Brain microvascular endothelial cell (primary cell): Measurements from ENCODE around the gene BCAN.

Experiments used
- DNase-seq: peaks from one replicate; pipeline ENCODE4 v3.0.0-alpha.2; 2020
- H3K27ac ChIP-seq: fragments of 250-450 bp; sonication (Bioruptor Pico); 2 replicates; pipeline ENCODE4 v1.5.1; 2020; ENCODE audit warnings: mild to moderate bottlenecking, moderate library complexity
- H3K27me3 ChIP-seq: fragments of 250-450 bp; sonication (Bioruptor Pico); replicated peaks from 2 replicates; pipeline ENCODE4 v1.5.1; 2020; ENCODE audit warnings: mild to moderate bottlenecking
- H3K36me3 ChIP-seq: fragments of 250-450 bp; sonication (Bioruptor Pico); replicated peaks from 2 replicates; pipeline ENCODE4 v1.5.1; 2020; ENCODE audit warnings: mild to moderate bottlenecking
- H3K4me3 ChIP-seq: 2 replicates; pipeline ENCODE4 v1.5.1; 2011; ENCODE audit warnings: low read depth, mild to moderate bottlenecking, control low read depth, low read length, moderate library complexity
- CTCF ChIP-seq: IDR thresholded peaks from 2 replicates; pipeline ENCODE4 v1.5.1; 2011; ENCODE audit warnings: low read depth, mild to moderate bottlenecking, moderate library complexity, low read length, control low read depth, inconsistent platforms; ENCODE audit errors: missing control alignments
- in situ Hi-C: cut with HindIII; loops from 2 replicates; pipeline ENCODE4 v1.10.0; 2017; ENCODE audit warnings: low sequenced_read_pairs, low pct_ligation_motif_present

BCAN gene

GRCh38 chr1:156694690-156694962 lies 52.7 kb downstream of the BCAN start:
- in situ Hi-C loops = no loop called here
- TF ChIP-seq CTCF = no peak
- DNase-seq = no peak
- H3K27ac ChIP-seq = no peak overlapping the region
- no peak overlapping the region for H3K4me3 ChIP-seq
- H3K27me3 ChIP-seq = peaks cover 4% of the 10 kb centered on the region
- no peaks in the 10 kb centered on the region for H3K36me3 ChIP-seq

- Histone ChIP-seq H3K27me3 (no peaks in the 10 kb centered on the region), H3K27ac (no peak overlapping the region)
- in situ Hi-C loops = no loop called here
These were observed 54.8 kb downstream of the BCAN start for GRCh38 chr1:156696755-156697154.

GRCh38 chr1:156697481-156697880 lies 55.6 kb downstream of the BCAN start:
- Histone ChIP-seq H3K4me3 (no peak overlapping the region), H3K27me3 (no peaks in the 10 kb centered on the region), H3K36me3 (no peaks in the 10 kb centered on the region), H3K27ac (no peak overlapping the region)
- no peak for DNase-seq
- in situ Hi-C loops = no loop called here
- no peak for TF ChIP-seq CTCF

More at GRCh38 chr1:156696755-156697154, 54.8 kb downstream of the BCAN start:
- no peak for TF ChIP-seq CTCF
- no peak for DNase-seq
- Histone ChIP-seq H3K4me3 (no peak overlapping the region), H3K36me3 (no peaks in the 10 kb centered on the region)

- in situ Hi-C loops = no loop called here
- no peaks in the 10 kb centered on the region for H3K36me3 ChIP-seq
- no peak for DNase-seq
- TF ChIP-seq CTCF = no peak
- H3K27me3 ChIP-seq = no peaks in the 10 kb centered on the region
- no peak overlapping the region for H3K27ac ChIP-seq
- H3K4me3 ChIP-seq = no peak overlapping the region
These were observed 57.1 kb downstream of the BCAN start for GRCh38 chr1:156698995-156699394.

DNA sequence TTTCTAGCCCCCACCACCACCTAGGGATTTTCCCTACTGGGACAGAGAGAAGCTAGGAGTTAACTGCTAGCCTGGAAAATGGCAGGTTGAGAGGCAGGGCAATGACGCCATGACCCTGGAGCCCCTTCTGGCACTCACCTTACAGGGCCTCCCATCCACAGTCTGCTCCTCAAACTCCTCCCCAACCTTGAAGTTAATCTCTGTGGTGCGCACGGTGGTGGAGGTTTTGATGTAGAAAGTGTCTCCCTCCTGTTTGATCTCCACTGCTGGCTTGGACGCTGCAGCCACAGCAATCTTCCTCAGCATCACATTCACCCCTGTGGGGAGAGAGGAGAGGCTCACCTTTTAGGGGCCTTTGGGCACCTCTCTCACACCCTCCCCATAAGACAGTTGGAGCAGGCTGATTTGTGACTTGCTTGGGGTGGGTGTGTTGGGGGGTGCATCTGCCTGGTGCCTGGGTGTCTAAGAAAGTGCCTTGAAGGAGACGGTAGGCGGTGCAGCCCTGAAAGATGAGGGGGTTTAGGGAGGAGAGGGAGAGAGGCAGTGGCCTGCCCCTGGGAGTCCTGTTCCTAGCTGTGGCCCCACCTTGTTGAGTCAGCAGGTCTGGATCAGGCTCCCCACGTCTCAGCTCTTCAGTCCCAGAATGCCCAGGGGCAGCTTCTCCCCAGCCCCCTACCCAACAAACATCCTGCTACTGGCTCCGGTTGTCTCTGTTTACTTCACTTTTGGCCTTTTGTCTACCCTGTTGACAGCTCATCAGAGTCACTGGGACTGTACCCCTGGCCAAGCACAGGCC lies 59.0 kb downstream of the BCAN start:
- TF ChIP-seq CTCF = no peak
- Histone ChIP-seq H3K27me3 (no peaks in the 10 kb centered on the region), H3K4me3 (no peak overlapping the region), H3K36me3 (no peaks in the 10 kb centered on the region), H3K27ac (no peak overlapping the region)
- DNase-seq = no peak
- in situ Hi-C loops = no loop called here

- Histone ChIP-seq H3K4me3 (no peak overlapping the region), H3K36me3 (no peaks in the 10 kb centered on the region), H3K27ac (no peak overlapping the region), H3K27me3 (no peaks in the 10 kb centered on the region)
- DNase-seq = no peak
- TF ChIP-seq CTCF = no peak
- in situ Hi-C loops = no loop called here
These were observed 61.4 kb downstream of the BCAN start for GRCh38 chr1:156703336-156703735.
